PC-9 (cell line): ENCODE measurements around the gene PP2D1. TPM values are rescaled to one million over a fixed set of nuclear protein-coding genes. Genes with fewer than 3 reads are reported as not detected.

Experiments used
- BruUV-seq: library from RNA; stranded (reverse); fragments of 400-500 nt; replicated peaks from 2 replicates; lab custom pipeline; 2021; lab: Mats Ljungman, UMichigan
- CTCF ChIA-PET: fragments of 300-600 bp; sonication (Branson Sonifier 250); formaldehyde crosslinking; loops from one replicate; lab custom pipeline; 2022; ENCODE audit warnings: antibody characterized with exemption; lab: Charles Lee
- POLR2A ChIA-PET: fragments of 300-600 bp; sonication (Branson Sonifier 250); formaldehyde crosslinking; loops from one replicate; lab custom pipeline; 2022; ENCODE audit warnings: antibody characterized with exemption; ENCODE audit not compliant: unreplicated experiment; lab: Charles Lee
- DNase-seq, 2 experiments: peaks; one replicate each; pipeline versions ENCODE4 v3.0.0 to v3.0.0-alpha.2; 2015 to 2022; ENCODE audit warnings: mixed read lengths in 1 of 2
- H2AFZ ChIP-seq: fragments of 200-600 bp; sonication (generic); 2 replicates; pipeline ENCODE4 v1.8.1; 2017; ENCODE audit warnings: antibody characterized with exemption
- H3F3A ChIP-seq: fragments of 200-600 bp; sonication (generic); 2 replicates; pipeline ENCODE4 v1.8.1; 2017; ENCODE audit warnings: antibody characterized with exemption, mild to moderate bottlenecking, low read depth; ENCODE audit not compliant: insufficient read depth
- H3K27ac ChIP-seq: fragments of 200-600 bp; sonication (generic); 2 replicates; pipeline ENCODE4 v1.6.1; 2016; ENCODE audit warnings: mixed run types
- H3K27me3 ChIP-seq: fragments of 200-600 bp; sonication (generic); 2 replicates; pipeline ENCODE4 v1.6.1; 2016; ENCODE audit warnings: low read depth, mixed run types; ENCODE audit not compliant: insufficient read depth
- H3K36me3 ChIP-seq: fragments of 200-600 bp; sonication (generic); 2 replicates; pipeline ENCODE4 v1.6.1; 2016; ENCODE audit warnings: low read depth, mixed run types
- H3K4me1 ChIP-seq: fragments of 200-600 bp; sonication (generic); replicated peaks from 2 replicates; pipeline ENCODE4 v1.6.1; 2016; ENCODE audit warnings: mixed run types; ENCODE audit not compliant: insufficient read depth
- H3K4me2 ChIP-seq: fragments of 200-600 bp; sonication (generic); 2 replicates; pipeline ENCODE4 v1.6.1; 2017; ENCODE audit warnings: mixed run types
- H3K4me3 ChIP-seq: fragments of 200-600 bp; sonication (generic); 2 replicates; pipeline ENCODE4 v1.6.1; 2016; ENCODE audit warnings: mixed run types
- H3K79me2 ChIP-seq: fragments of 200-600 bp; sonication (generic); 2 replicates; pipeline ENCODE4 v1.6.1; 2017; ENCODE audit warnings: low read depth, mixed run types
- H3K9me2 ChIP-seq: fragments of 200-600 bp; sonication (generic); 2 replicates; pipeline ENCODE4 v1.8.1; 2017; ENCODE audit warnings: mild to moderate bottlenecking; ENCODE audit not compliant: insufficient read depth
- H3K9me3 ChIP-seq: fragments of 200-600 bp; sonication (generic); 2 replicates; pipeline ENCODE4 v1.8.1; 2016; ENCODE audit warnings: low read depth; ENCODE audit not compliant: insufficient read depth
- H4K20me1 ChIP-seq: fragments of 200-600 bp; sonication (generic); 2 replicates; pipeline ENCODE4 v1.8.1; 2017; ENCODE audit not compliant: insufficient read depth
- CTCF ChIP-seq: fragments of 200-600 bp; sonication (generic); conservative IDR thresholded peaks from 2 replicates; pipeline ENCODE4 v1.6.1; 2017; ENCODE audit warnings: mixed run types, antibody characterized with exemption, mild to moderate bottlenecking, moderate library complexity
- EZH2 ChIP-seq: fragments of 200-600 bp; sonication (generic); IDR thresholded peaks from 2 replicates; pipeline ENCODE4 v1.8.0; 2017; ENCODE audit warnings: antibody characterized with exemption, low read depth
- intact Hi-C: fragments of 100-400 bp; cut with micrococcal nuclease; formaldehyde crosslinking; loops from one replicate; pipeline ENCODE4 v1.10.0; 2022; ENCODE audit not compliant: unreplicated experiment
- total RNA-seq: library from RNA; stranded (reverse); gene quantifications from 2 replicates; pipeline ENCODE4 v1.2.3, GENCODE V29; 2021

PP2D1 gene
- total RNA-seq, 1 experiment from 2014 or later, result not detected

- Histone ChIP-seq H3K79me2 (peaks cover 60% of the 10 kb centered on the region), H3K9me3 (no peaks in the 10 kb centered on the region), H3K9me2 (no peaks in the 10 kb centered on the region), H4K20me1 (peaks cover 54% of the 10 kb centered on the region), H3F3A (peaks cover 28% of the 10 kb centered on the region), H3K4me3 (peak overlapping the region; percentile 69), H2AFZ (peak overlapping the region; percentile 83; the same call in 1 of the 2 replicates), H3K27ac (peak overlapping the region; percentile 97), H3K4me1 (peaks cover 32% of the 10 kb centered on the region), H3K27me3 (no peaks in the 10 kb centered on the region), H3K36me3 (peaks cover 28% of the 10 kb centered on the region), H3K4me2 (peak overlapping the region; percentile 95)
- DNase-seq, result no peak
- TF ChIP-seq CTCF (no peak), EZH2 (no peak)
- no TSS peak for BruUV-seq
- ChIA-PET POLR2A (interaction anchor here (0.7 kb wide), 1 partner anchor 59 kb away, joined by 5 read pairs; no protein-coding TSS in a partner anchor), CTCF (no interaction called here)
- intact Hi-C loops, result loop anchor here (10.0 kb wide), 1 partner anchor 237 kb away; the partner anchor contains the start of gene SGO1
Observed at GRCh38 chr3:19948226-19948591, 63.9 kb downstream of the PP2D1 start.

GRCh38 chr3:19947549-19948225 is 64.4 kb downstream of the PP2D1 start:
- H3F3A ChIP-seq, result peaks cover 28% of the 10 kb centered on the region
- peaks cover 24% of the 10 kb centered on the region for H3K36me3 ChIP-seq
- H3K4me3 ChIP-seq, result peak overlapping the region; percentile 69
- peak overlapping the region; percentile 95 for H3K4me2 ChIP-seq
- H4K20me1 ChIP-seq, result peaks cover 49% of the 10 kb centered on the region
- H3K9me3 ChIP-seq, result no peaks in the 10 kb centered on the region
- POLR2A ChIA-PET, result no interaction called here
- no peaks in the 10 kb centered on the region for H3K9me2 ChIP-seq
- BruUV-seq, result TSS peak; percentile 48
- H3K4me1 ChIP-seq, result peaks cover 32% of the 10 kb centered on the region
- peaks cover 55% of the 10 kb centered on the region for H3K79me2 ChIP-seq
- H2AFZ ChIP-seq, result peak overlapping the region; percentile 83
- no peak for TF ChIP-seq EZH2
- no peak for TF ChIP-seq CTCF
- DNase-seq, result peak in 1 of 2 experiments; percentile 43
- CTCF ChIA-PET, result no interaction called here
- intact Hi-C loops, result loop anchor here (1.0 to 10.0 kb wide), 4 partner anchors 15 to 237 kb away; partner anchors contain the start of genes KAT2B and SGO1
- H3K27me3 ChIP-seq, result no peaks in the 10 kb centered on the region
- peak overlapping the region; percentile 97 for H3K27ac ChIP-seq

GRCh38 chr3:19946832-19947548 is 65.1 kb downstream of the PP2D1 start, which contains the start of gene RAB5A:
TSS of gene RAB5A (plus strand) at chr3:19947097. CDS start at chr3:19950899, 3,802 bp downstream.
- peaks cover 17% of the 10 kb centered on the region; the same call in 1 of the 2 replicates for H3K36me3 ChIP-seq
- H3K27ac ChIP-seq, result peak within 1 kb of the TSS; percentile 97
- peaks cover 42% of the 10 kb centered on the region for H4K20me1 ChIP-seq
- H3K9me2 ChIP-seq, result no peaks in the 10 kb centered on the region
- H3F3A ChIP-seq, result peaks cover 28% of the 10 kb centered on the region
- peak within 1 kb of the TSS; percentile 91 for H2AFZ ChIP-seq
- DNase-seq, result peak; percentile 91 to 96
- H3K4me2 ChIP-seq, result peak within 1 kb of the TSS; percentile 95
- intact Hi-C loops, result loop anchor here (1.0 to 10.0 kb wide), 4 partner anchors 14 to 238 kb away; partner anchors contain the start of genes KAT2B and SGO1
- CTCF ChIA-PET, result no interaction called here
- H3K79me2 ChIP-seq, result peaks cover 48% of the 10 kb centered on the region
- H3K4me1 ChIP-seq, result peaks cover 32% of the 10 kb centered on the region
- H3K9me3 ChIP-seq, result no peaks in the 10 kb centered on the region
- H3K4me3 ChIP-seq, result peak within 1 kb of the TSS; percentile 69
- no TSS peak for BruUV-seq
- no peak for TF ChIP-seq EZH2
- TF ChIP-seq CTCF, result no peak
- no peaks in the 10 kb centered on the region for H3K27me3 ChIP-seq
- POLR2A ChIA-PET, result no interaction called here
